Measurements from ENCODE around the gene CDC14C. TPM values are rescaled to one million over a fixed set of nuclear protein-coding genes. Genes with fewer than 3 reads are reported as not detected.

The CDC14C gene
- total and polyA plus RNA-seq, 2 donors (not counting 3 experiments of a cell fraction or from before 2014, with no cell fraction given), result not detected

DNA sequence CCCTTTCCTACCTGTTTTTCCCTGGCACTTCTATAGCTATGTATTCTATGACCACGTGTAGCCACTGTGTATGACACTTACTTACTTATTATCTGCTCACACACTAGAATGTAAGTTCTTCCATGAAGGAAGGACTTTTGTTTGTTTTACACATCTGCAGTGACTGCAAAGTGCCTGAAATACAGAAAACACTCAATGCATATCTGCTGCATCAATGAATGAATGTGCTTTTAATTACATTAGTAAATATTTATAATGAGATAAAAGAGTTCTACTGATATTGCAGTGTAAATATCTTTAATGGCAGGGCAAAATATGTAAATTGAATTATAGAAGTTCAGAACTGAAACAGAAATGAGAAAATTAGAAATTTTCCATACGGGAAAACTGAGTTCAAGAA, 43.5 kb upstream of the CDC14C start:
- H3K27ac ChIP-seq (ENCODE audit: insufficient read depth, low read depth, low read length), result no peak overlapping the region
- H3K4me3 ChIP-seq (replicated peaks in 1 of 3; ENCODE audit: insufficient read depth in 1 of 3, low read depth in 1 of 3, low read length in 3 of 3), result no peak overlapping the region
- BruUV-seq (replicated peaks), result no TSS peak
- ChIA-PET POLR2A (no interaction called here), CTCF (no interaction called here)
- no peaks in the 10 kb centered on the region for H4K20me1 ChIP-seq (replicated peaks; ENCODE audit: control insufficient read depth, extremely low read depth, insufficient read depth, low read length)
- FAIRE-seq (no peak), DNase-seq (ENCODE audit: low read depth, low spot score) (no peak)
- intact Hi-C loops (cut with micrococcal nuclease) (no loop called here), dilution Hi-C loops (cut with MboI; ENCODE audit: extremely low pct_ligation_motif_present, low sequenced_read_pairs) (no loop called here)
- H3K36me3 ChIP-seq (ENCODE audit: control insufficient read depth in 2 of 2, extremely low read depth in 1 of 2, insufficient read depth in 2 of 2, low read length in 2 of 2), result no peaks in the 10 kb centered on the region
- H3K4me2 ChIP-seq (ENCODE audit: insufficient read depth, low read length), result no peak overlapping the region
- H3K4me1 ChIP-seq (ENCODE audit: control insufficient read depth, extremely low read depth, insufficient read depth, low read length), result no peaks in the 10 kb centered on the region
- TF ChIP-seq, protein P1, sequence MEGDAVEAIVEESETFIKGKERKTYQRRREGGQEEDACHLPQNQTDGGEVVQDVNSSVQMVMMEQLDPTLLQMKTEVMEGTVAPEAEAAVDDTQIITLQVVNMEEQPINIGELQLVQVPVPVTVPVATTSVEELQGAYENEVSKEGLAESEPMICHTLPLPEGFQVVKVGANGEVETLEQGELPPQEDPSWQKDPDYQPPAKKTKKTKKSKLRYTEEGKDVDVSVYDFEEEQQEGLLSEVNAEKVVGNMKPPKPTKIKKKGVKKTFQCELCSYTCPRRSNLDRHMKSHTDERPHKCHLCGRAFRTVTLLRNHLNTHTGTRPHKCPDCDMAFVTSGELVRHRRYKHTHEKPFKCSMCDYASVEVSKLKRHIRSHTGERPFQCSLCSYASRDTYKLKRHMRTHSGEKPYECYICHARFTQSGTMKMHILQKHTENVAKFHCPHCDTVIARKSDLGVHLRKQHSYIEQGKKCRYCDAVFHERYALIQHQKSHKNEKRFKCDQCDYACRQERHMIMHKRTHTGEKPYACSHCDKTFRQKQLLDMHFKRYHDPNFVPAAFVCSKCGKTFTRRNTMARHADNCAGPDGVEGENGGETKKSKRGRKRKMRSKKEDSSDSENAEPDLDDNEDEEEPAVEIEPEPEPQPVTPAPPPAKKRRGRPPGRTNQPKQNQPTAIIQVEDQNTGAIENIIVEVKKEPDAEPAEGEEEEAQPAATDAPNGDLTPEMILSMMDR (IDR thresholded peaks at IDR 0.05; ENCODE audit: extremely low read depth in 1 of 2, insufficient read depth in 1 of 2, low read depth in 1 of 2, low read length in 2 of 2), result no peak
- TF ChIP-seq POLR2A (IDR thresholded peaks at IDR 0.05; ENCODE audit: low read depth, low read length) (no peak), GATA2 (IDR thresholded peaks at IDR 0.05; ENCODE audit: insufficient read depth, insufficient read length, low read depth, low read length) (no peak), MYC (IDR thresholded peaks at IDR 0.05; ENCODE audit: low read depth, low read length) (no peak), MAX (IDR thresholded peaks at IDR 0.05; ENCODE audit: insufficient read depth, insufficient read length) (no peak), FOS (IDR thresholded peaks at IDR 0.05; ENCODE audit: borderline replicate concordance, insufficient read depth, low read length) (no peak), POLR2AphosphoS5 (IDR thresholded peaks at IDR 0.05; ENCODE audit: insufficient read depth, low read depth, low read length) (no peak), JUN (IDR thresholded peaks at IDR 0.05; ENCODE audit: borderline replicate concordance, insufficient read depth, insufficient read length, low read depth) (no peak), EZH2 (IDR thresholded peaks at IDR 0.05; ENCODE audit: borderline replicate concordance, low read depth, low read length, severe bottlenecking) (no peak)
- no peak overlapping the region for H3K9ac ChIP-seq (replicated peaks; ENCODE audit: extremely low read depth, insufficient read depth, low read length)
- no peaks in the 10 kb centered on the region for H3K9me3 ChIP-seq (replicated peaks; ENCODE audit: control insufficient read depth, insufficient read depth, low read length)
- no peaks in the 10 kb centered on the region for H3K79me2 ChIP-seq (ENCODE audit: control insufficient read depth, insufficient read depth, low read length)
- H2AFZ ChIP-seq (ENCODE audit: low read depth, low read length), result no peak overlapping the region
- no peaks in the 10 kb centered on the region for H3K9me1 ChIP-seq (replicated peaks; ENCODE audit: control insufficient read depth, extremely low read depth, insufficient read depth, low read length)
- no peaks in the 10 kb centered on the region for H3K27me3 ChIP-seq (ENCODE audit: control insufficient read depth in 2 of 2, insufficient read depth in 2 of 2, low read length in 2 of 2)

Measured in endothelial cell of umbilical vein (primary cell).